LHCN-M2 (cell line): ENCODE results near the gene CEMIP. TPM values are rescaled to one million over a fixed set of nuclear protein-coding genes. Genes with fewer than 3 reads are reported as not detected.

ENCODE experiments used
- DNase-seq: peaks from one replicate; pipeline ENCODE4 v3.0.0-alpha.2; 2012; ENCODE audit warnings: low read depth
- polyA plus RNA-seq: library from polyadenylated mRNA; unstranded; fragments of >200 nt; gene quantifications from one replicate; pipeline ENCODE4 v1.2.1, GENCODE V29; 2012; ENCODE audit warnings: missing spikeins
- total RNA-seq: library from RNA; depleted of rRNA; stranded (reverse); fragments of >200 nt; gene quantifications from 2 replicates; pipeline ENCODE4 v1.2.3, GENCODE V29; 2014; rRNA removed

Gene CEMIP
- total RNA-seq, result 1.5 and 4.5 TPM in 2 replicates
- 47.8 TPM for polyA plus RNA-seq

GRCh38 chr15:80778964-80779657, at the start of gene CEMIP:
TSS of gene CEMIP (plus strand) at chr15:80779370. CDS start at chr15:80873880, 94,510 bp downstream.
- DNase-seq, result peak; percentile 67

DNA sequence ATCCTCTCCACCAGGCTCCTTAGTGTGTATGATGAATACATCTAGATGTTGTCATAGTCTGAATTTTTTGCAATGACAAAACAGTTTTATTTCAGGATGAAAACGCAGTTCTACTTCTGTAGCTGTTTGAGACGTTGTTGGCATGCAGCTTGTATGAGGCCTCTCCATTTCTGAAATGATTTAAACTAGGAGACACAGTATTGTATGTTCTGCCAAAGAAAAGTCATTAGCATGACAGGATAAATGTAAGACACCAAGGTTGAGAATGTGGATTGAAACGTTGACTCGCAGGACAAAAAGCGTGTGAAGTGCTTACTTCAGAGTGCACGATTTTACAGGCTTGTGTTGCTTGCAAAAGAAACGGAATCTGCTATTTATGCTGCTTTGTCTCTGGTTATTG, 48.8 kb upstream of the CEMIP start:
- no peak for DNase-seq

DNA sequence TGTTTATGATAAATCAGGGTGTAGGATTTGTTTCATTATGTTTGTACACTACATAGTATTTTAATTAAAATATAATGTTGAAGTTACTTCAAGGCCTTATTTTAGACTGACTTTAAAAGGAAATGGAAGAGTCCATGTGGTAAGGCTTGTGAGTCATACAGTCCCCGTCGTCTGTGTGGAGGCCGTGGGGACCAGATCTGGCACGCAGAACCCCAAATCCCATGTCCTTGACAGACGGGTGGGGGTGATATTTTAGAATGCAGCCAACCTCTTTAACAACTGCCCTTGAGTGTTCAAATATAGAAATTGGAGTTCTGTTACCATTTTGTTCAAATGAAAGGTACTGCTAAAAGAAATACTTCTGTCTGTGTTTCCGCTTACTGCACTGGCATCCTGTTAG, 48.2 kb upstream of the CEMIP start:
- peak; percentile 8 for DNase-seq

- no peak for DNase-seq
Observed at GRCh38 chr15:80732167-80732566, 47.0 kb upstream of the CEMIP start.

DNA sequence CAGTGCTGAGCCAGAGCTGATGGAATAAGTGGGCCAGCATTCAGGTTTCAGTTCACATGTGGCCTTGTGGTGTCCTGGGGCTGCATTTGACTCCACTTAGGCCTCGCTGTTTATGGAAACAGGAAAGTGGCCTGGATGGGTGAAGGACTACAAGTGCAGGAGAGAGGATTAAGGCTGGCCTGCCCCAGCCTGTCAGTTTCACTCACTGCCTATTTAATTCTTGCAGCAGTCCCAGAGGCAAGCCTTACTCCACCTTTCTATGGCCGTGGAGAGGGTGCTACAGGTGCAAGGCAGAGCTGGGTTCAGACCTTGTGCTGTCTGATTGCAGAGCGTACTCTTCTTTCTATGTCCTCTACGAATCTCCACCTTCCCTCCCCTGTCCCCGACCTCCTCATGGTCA, 46.4 kb upstream of the CEMIP start:
- no peak for DNase-seq

- no peak for DNase-seq
Observed at GRCh38 chr15:80733460-80733859, 45.7 kb upstream of the CEMIP start.

DNA sequence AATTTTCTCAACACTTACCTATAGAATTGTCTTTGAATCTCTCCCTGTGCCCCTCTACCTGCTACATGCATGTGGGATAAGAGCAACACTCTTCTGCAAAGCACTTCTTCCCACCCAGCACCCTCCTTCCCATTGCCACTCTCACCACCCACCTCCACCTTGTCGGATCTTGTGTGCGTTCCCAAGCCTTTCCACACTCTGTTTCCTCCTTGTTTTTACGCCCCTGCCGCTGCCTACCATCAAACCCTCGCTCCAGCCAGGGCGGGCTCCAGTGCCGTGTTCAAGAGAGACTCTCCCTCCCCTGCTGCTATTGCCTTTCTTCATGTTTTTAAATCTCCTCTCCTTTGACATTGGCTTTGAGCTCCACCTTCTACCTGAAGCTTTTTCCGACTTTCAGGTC, 43.8 kb upstream of the CEMIP start:
- DNase-seq, result no peak

DNA sequence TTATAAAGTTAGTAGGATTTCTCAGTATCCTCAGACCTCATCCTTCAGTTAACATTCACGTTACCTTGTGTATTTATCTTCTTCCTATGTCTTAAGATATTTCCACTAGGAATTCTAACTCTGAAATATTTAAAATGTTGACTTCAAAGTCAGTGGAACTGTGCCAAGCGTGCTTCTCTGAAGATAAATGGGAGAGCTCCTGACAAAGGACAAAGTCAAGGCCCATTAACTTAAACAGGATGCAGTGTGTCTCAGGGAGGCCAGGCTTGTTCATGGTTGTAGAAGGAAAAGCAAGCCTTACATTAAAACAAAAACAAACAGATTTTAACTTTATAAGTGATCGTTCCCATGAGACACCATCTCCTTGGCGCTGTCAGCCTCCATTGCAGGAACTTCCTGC, 42.6 kb upstream of the CEMIP start:
- DNase-seq, result no peak

DNA sequence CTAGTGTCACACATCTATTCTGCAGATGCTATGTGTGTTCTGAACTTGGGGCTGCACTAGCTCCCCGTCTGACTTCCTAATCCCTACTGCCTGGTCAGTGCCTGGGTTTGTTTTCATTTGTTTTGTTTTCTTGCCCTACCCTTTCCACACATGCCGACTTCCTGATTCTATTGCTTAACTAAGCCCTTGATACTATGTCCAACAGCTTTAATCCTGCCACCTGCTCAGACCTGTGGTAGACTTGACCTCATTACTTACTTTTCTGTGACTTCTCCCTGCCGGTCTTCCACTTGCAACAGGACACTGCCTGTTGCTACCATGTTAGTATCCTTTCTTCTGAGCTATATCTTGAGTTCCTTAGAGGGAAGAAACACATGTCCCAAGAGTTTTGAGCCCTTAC, 39.3 kb upstream of the CEMIP start:
- DNase-seq, result peak; percentile 67

DNA sequence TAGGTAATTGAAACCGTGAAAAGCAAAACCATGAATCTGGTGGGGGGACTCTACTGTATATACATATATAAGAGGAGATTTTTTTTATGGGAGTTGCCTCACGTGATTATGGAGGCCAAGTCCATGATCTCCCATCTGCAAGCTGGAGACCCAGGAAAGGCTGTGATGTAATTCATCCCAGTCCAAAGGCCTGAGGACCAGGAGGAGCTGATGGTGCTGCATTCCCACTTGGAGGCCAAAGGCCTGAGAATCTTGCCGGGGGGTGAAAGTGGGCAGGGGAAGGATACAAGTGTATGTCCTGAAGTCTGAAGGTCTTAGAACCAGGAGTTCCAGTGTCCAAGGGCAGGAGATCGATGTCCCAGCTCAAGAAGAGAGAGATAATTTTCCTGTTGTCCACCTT, 37.1 kb upstream of the CEMIP start:
- DNase-seq, result no peak

DNA sequence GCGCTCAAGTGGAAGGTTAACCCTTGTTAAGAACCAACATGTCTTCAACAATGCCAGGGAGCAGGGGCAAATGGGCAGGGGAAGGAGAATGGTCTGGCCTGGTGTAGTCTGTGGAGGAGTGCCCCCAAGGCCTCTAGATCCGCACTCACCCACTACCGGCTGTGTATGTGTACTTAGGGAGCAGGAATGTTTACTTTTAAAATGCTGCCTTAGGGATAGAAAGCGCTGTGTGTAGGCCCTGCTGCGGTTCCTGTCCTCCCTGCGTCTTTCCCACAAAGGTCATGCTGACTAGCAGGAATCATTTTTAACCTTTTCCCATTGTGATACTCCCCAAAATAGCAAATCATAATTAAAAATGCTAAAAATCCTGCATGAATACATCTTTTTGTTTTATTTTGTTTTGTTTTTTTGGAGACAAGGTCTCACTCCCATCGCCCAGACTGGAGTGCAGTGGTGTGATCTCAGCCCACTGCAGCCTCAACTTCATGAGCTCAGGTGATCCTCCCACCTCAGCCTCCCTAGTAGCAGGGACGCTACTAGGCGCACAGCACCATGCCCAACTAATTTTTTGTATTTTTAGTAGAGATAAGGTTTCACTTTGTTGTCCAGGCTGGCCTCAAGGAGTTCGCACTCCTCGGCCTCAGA, 35.9 kb upstream of the CEMIP start:
- DNase-seq, result no peak

- DNase-seq, result no peak
Observed at GRCh38 chr15:80744415-80744814, 34.8 kb upstream of the CEMIP start.

DNA sequence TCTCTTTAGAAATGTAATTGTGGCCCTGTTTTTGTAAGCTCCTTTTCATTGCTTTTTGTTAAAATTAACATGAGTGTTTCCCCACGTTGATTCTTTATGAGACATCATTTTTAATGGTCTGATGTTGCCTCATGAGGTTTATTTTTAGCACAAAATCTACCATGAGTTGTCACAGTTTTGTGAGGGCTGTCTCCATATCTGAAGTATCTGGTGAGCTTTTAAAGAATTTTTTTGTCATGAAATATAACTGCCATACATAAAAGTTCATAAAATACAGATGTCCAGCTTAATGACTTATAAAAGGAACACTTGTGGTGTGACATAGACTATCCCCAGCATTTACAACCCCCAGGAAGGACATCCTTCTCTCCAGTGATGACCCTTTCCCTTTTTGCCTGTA, 34.3 kb upstream of the CEMIP start:
- DNase-seq, result peak; percentile 47

DNA sequence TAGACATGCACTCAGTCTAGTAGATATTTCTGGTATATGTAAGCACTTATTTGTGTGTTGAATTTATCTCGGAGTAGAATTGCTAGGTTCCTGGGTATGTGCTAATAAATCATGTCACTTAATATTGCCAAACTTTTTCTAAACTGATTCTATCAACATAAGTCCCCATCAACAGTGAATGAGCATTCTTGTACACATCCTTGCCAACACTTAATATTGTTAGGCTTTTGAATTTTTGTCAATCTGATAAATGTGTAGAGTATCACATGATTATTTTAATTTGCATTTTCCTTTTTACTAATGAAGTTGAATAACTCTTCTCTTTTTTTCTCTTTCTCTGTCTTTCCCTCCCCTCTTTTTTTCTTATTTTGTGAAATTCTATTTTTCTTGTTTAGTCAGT, 33.3 kb upstream of the CEMIP start:
- no peak for DNase-seq

GRCh38 chr15:80747317-80748053, 31.7 kb upstream of the CEMIP start:
- DNase-seq, result no peak

DNA sequence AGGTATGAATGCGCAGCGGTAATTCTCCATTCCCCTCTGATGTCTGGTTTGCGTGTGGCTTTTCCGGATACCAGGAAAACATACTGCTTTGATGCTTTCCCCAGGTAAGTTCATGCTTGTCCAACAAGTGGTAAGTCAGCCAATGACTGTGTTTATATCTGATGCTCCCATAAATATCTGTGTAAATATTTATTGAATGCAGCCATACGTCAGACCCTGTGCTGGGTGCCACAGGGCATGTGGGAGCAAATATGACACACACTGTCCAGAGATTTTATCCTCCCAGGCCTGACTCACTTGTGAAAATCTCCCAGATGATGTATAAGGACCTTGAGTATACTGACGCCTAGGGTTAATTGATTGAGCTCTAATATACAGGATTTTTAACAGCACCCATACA, 29.6 kb upstream of the CEMIP start:
- DNase-seq, result no peak

- DNase-seq, result no peak
Observed at GRCh38 chr15:80750575-80750974, 28.6 kb upstream of the CEMIP start.

- DNase-seq, result no peak
Observed at GRCh38 chr15:80752204-80752603, 27.0 kb upstream of the CEMIP start.

DNA sequence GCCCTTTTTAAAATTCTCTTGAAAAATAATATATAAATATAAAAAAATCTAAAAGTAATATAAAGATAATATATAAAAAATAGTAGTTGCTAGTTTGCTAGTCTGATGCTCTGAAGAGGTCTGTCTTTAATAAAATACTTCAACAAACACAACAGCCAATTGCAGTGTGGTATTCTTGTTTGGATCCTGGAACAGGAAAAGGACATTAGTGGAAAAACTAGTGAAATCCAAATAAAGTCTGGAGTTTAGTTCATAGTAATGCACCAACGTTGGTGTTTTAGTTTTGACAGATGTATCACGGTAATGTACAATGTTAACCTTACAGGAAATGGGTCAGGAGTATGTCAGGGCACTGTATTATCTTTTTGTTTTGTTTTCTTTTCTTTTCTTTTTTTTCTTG, 26.0 kb upstream of the CEMIP start:
- DNase-seq, result no peak

DNA sequence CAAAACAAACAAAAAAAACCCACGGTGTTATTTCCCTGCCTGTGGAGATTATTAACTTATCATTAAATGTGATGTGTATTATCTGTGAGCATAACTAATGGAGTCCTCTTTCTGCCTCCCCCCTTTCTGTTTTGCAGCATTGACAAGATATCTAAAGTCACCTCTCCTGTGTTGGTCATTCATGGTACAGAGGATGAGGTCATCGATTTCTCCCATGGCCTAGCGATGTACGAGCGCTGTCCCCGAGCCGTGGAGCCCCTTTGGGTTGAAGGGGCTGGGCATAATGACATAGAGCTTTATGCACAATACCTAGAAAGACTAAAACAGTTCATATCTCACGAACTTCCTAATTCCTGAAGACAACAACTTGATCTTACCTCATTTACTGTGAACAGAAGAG, 25.2 kb upstream of the CEMIP start:
- no peak for DNase-seq

GRCh38 chr15:80755885-80756284, 23.3 kb upstream of the CEMIP start:
- peak; percentile 10 for DNase-seq

- no peak for DNase-seq
Observed at GRCh38 chr15:80758130-80758745, 20.9 kb upstream of the CEMIP start.
